Activated naive CD4-positive, alpha-beta T cell (primary cell): Measurements from ENCODE around the gene GLI3.

ENCODE experiments used
- DNase-seq, 4 experiments: peaks; one replicate each; lab custom pipeline; 2025; lab: John Stamatoyannopoulos, UW

The GLI3 gene

GRCh38 chr7:42033480-42033879 lies 203.5 kb downstream of the GLI3 start:
- DNase-seq: no peak

DNA sequence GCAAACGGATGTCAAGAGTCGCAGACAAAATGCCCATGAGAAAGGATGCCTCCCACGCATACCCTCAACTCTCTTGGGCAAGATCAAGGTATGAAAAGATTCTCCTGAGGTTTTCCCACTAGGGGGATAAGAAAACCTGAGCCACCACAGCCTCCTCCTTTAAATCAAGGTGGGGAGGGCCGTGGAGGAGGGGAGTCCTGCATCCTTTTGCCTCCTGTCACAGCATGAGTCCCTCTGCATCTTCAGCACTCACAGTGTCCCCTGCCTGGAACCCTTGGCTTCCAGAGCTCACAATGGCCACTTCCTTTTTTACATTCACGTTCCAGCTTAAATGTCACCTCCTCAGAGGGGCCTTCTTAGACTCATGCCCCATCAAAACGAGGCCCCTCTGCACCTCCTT lies 207.6 kb downstream of the GLI3 start:
- no peak for DNase-seq

GRCh38 chr7:42027521-42027920 lies 209.5 kb downstream of the GLI3 start:
- no peak for DNase-seq

DNA sequence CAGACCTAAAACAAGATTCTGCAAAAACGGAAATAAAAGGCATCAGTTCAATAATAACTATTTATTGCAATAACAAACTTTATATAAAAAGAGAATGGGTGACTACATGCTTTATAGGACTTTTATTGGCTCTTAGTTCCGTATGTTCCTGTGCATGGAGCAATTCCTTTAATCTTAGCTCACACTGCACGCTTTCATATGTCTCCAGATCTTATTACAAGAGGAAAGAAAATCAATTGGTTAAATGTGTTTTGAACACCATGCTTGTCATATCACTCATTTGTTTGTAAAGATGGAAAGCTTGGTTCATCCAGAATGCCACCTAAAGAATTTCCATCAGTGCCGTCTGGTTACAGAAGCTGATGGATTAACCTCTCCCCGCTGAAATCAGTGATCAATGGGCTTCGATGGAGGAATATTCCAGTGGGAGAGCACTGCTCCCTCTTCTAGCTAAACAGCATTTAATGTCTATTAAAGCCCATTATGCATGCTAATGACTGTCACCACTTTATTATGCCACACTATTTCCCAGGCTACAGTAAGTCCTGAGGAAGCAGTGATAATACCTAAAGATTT lies 210.3 kb downstream of the GLI3 start:
- DNase-seq: no peak

DNA sequence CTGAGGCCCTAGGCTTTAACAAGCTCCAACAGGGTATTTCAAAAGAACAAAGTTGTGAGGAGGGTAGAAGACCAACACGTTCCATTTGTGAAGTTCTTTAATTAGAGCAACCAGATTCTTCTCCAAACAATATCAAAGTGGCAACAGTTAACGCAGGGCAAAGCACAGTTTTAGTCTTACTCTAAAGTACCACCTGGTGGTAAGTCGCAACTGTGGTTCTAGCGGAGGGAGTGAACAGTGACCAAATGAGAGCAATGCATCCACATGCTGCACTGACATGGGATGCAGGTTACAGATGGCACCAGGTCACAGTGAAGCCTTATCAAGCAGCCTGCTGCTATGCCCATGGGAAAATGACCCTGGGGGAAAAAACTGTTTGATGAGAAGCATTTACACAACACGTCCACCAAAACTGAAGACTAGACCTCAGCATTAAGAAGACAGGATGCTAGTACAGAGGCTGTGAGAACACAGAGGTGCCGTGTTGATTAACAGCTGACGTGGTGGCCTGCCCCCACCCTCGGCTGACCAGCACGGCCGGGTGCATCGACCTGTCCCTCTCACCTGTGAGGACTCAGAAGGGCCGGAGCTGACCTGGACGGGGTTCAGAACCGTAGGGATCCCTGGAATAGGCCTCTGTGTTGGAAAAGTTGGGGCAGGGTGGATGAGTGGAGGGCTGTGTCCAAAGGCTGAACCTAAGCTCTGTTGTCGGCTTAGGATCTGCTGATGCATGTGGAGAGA lies 211.2 kb downstream of the GLI3 start:
- DNase-seq: no peak

DNA sequence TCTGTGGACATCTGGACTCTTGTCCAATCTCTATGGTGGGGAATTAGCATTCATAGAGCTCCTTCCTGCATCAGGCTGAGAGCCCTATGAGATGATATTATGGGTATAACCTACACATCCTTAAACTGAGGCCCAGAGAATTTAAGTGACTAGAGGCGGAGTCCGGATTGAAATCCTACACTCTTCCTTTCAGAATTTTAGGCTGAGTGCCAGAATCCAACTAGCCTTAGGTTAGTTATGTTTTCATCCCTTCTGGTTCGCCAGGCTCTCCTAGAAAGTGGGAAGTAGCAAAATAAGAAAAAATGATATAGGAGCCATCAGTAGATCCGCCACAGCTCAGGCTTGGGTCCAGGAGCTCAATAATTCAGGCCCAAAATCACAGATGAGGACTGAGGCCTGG lies 212.5 kb downstream of the GLI3 start:
- no peak for DNase-seq

DNA sequence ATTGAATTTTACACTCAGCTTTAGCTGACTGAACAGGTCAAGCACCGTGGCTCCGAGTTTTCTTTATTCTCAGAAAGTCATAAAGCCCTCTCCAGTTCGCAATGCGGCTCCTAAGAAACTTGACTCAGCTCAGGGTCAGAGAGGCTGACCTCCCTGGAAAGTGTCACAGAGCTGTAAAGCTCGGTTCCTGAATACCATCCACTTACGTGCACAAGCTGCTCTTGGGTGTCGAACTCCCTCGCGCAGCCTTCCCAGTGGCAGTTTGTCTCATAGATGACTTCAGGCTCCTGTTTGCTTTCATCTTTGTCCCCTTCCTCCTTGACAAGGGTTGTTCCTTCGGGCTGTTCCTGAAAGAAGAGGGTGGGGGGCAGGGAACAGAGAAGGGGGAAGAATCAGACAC lies 213.7 kb downstream of the GLI3 start:
- no peak for DNase-seq

GRCh38 chr7:42022791-42023190 lies 214.2 kb downstream of the GLI3 start:
- DNase-seq: no peak

- no peak for DNase-seq
Measured at GRCh38 chr7:42022056-42022455, 215.0 kb downstream of the GLI3 start.

DNA sequence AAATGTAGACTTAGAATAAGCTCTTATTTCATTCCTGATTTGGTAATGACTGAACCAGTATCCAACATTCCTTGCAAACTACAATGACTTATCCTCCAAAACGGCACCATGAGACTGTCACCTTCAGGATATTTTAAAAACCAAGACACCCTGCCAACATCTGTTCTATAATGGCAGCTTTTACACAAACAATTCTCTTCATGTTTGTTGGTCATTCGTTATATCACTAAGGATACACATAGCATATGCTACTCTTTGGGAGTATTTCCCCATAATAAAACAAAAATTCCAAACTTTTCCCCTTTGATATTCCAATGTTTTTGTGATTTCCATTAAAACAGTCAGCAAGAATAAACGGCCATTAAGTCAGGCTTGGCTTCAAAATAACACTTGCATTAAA lies 215.4 kb downstream of the GLI3 start:
- no peak for DNase-seq

- no peak for DNase-seq
Measured at GRCh38 chr7:42020061-42020460, 216.9 kb downstream of the GLI3 start.

DNA sequence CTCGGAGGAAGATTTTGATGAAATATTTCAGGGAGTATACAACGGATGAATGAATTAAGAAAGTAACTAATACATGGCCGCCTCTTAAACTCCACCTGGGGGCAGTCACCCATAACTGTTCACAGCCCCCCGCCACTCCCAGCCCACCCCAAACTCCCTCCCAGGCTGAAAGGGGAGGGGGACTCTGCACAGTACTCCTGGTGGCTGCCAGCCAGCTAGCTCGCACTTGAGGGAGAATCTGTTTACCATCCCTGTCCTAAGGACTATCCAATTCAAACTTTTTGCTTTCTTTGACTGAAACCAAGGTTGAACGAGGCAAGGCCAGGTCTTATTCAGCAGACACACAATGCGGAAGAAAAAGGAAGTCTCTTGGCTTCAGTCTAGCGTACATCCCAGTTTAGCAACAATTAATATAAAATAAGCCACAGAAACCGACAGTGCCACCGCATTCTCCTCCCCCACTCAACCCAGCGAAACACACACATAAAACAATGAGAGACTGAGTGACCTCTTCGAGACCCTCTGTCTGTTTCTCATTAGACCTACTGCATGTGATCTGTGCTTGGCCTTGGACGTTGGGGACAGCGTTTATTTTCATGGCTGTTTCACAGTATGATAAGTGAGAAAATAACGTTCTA lies 219.5 kb downstream of the GLI3 start:
- no peak for DNase-seq

- no peak for DNase-seq
Measured at GRCh38 chr7:42016517-42016916, 220.5 kb downstream of the GLI3 start.

- DNase-seq: no peak
Measured at GRCh38 chr7:42014625-42015618, 222.1 kb downstream of the GLI3 start.

DNA sequence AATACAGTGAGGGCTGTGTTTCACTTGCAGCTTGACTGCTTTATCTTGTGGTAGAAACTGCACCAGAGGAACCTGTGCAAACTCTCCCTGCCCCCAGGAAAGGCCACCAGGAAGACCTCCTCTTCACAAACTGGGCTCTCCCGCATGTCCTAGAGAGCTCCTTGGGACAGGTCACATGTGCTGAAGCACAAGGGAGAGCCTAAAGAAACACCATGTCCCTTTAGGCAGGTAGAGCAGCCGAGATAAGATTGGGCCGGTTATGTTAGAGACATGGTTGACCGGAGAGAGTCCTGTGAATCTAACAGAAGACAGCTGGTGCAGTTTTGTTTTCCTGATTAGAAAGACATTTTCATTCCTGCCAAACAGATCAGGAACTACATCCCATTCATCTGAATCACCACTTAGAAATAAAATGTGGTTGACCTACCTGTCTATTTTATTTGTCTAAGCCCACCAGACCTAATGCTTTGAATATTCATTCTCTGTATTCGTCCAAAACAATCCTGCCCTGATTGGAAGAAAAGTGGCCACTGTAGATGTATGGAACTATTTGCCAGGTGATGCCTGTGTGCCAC lies 224.1 kb downstream of the GLI3 start:
- DNase-seq: no peak

DNA sequence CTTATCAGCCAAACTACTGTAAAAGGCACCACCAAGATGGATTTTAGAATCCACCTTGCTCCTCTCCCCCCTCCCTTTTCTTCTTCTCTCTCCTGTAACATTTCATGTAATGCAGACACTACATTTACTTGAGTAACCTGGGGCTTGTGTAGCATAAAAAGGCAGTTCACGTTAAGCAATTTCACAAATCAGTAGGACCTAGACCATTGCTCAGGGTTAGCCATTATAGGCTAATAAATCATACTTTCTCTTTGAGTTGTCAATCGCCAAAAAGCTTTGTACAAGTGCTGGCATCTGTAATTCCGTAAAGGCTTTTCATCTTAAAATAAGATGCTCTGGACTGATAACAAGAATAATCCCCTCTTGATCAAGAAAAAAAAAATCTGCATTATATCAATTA lies 224.7 kb downstream of the GLI3 start:
- no peak for DNase-seq

GRCh38 chr7:42011846-42012245 lies 225.2 kb downstream of the GLI3 start:
- no peak for DNase-seq

GRCh38 chr7:42010751-42011150 lies 226.3 kb downstream of the GLI3 start:
- no peak for DNase-seq

DNA sequence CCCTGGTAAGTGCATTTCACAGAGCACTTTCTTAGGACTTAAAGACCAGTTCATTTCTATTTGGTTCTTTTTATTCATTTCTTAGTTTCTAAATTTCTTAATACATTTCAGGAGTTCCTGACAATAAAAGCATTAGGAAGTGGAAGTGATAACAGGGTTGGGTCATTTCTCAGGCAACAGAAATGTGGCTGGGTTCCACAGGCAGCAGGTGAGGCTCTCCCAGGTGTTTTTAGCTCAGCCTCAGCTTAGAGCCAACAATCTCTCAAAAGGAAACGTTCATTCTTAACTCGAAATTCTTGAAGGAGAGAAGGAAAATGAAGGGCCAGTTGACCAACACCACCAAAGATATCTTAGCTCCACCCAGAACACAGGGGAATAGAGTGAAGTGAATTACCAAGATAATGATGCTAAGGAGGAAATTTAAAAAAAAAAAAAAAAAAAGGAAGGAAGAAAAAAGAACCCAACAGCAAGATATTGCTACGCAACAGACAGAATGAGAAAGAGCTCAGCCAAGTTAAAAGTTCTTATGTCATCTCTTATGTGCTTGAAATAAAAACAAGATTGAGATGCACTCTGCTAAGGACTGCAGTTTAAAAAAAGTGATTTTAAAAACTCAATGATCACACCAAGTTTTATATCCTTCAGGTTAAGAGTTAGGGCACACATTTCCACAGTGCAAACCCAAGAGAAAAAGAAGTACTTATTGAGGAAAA lies 230.1 kb downstream of the GLI3 start:
- no peak for DNase-seq

DNA sequence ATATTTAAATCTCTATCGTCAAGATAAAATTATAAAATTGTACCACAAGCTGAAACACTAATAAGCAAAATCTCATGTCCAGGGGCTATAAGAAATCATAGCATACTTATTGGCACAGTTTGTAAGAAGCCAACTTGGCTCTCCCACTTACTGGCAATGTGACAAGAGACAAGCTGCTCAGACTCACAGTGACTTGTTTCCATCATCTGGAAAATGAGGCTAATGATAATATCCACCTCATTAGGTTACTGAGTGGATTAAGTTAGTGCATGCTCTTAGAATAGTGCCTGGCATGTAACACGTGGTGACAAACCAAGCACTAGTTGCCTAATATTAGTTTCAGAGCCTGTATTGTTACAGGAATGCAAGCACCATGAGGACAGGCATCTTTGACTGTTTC lies 234.4 kb downstream of the GLI3 start:
- no peak for DNase-seq

DNA sequence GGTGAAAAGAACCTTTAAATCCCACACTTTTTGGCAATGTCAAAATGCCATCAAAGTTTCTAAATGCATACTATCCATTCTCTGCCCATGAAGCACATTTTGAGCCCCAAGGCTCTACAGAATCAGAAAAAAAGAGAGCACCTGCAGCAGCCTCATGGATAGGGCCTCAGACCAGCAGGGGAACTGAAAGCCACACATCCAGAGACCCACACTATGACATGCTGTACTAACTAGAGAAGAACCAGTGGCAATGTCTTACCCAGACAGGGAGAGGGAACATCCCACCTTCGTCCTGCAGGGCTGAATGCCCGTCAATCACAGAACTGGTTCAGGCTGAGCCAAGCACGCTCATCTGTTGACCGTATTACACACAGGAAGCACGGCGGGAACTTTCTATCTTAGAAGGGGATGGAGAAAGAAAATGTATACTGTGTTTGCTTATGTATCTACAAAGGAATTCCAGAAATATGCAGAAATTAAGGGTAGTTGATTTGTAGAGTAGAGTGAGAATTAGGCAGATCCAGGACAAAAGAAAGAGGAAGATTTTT lies 237.2 kb downstream of the GLI3 start:
- DNase-seq: no peak
